HepG2 (cell line): ENCODE data around the gene L1CAM. TPM values are rescaled to one million over a fixed set of nuclear protein-coding genes. Genes with fewer than 3 reads are reported as not detected.

Experiments used
- ATAC-seq: fragments of 200-7000 bp; cut with Tn5 transposase; 3 replicates; pipeline ENCODE4 v1.9.1; 2020; ENCODE audit warnings: mild to moderate bottlenecking, moderate library complexity
- BruUV-seq: library from RNA; stranded (reverse); fragments of 400-500 nt; replicated peaks from 2 replicates; lab custom pipeline; 2021; lab: Mats Ljungman, UMichigan
- CTCF ChIA-PET: fragments of 300-600 bp; formaldehyde crosslinking; extraction: SDS; loops from one replicate; lab custom pipeline; 2021; ENCODE audit warnings: low total read pairs, inconsistent platforms, low intra/inter-chr PET ratio; lab: Yijun Ruan, JAX
- POLR2A ChIA-PET: fragments of 350-600 bp; sonication (Branson Sonifier 250); formaldehyde crosslinking; loops from one replicate; lab custom pipeline; 2020; ENCODE audit warnings: antibody characterized with exemption, inconsistent platforms; lab: Yijun Ruan, JAX
- DNase-seq: peaks from one replicate; pipeline ENCODE4 v3.0.0-alpha.2; 2015; ENCODE audit warnings: low spot score
- FAIRE-seq: peaks from 3 replicates; lab custom pipeline; 2011; peaks lifted over from hg19 to GRCh38; lab: Jason Lieb, UNC
- H2AFZ ChIP-seq: one replicate; pipeline ENCODE4 v1.6.1; 2011; ENCODE audit warnings: low read length, inconsistent platforms
- H3K27ac ChIP-seq: fragments of 300-600 bp; 3 replicates; pipeline ENCODE4 v1.8.0; 2011; ENCODE audit warnings: mixed run types, mild to moderate bottlenecking, mixed read lengths, low read length, inconsistent platforms; ENCODE audit not compliant: insufficient read depth; ENCODE audit errors: extremely low read length
- H3K27me3 ChIP-seq, 2 experiments: fragments of 200-600 bp in 1 of 2; 2 replicates in 1 of 2; 3 replicates in 1 of 2; pipeline versions ENCODE4 v1.6.0 to v1.8.0; 2011; ENCODE audit warnings: low read length in 2 of 2, mild to moderate bottlenecking in 2 of 2, moderate library complexity in 2 of 2, inconsistent platforms in 1 of 2; ENCODE audit not compliant: insufficient read depth in 2 of 2, control insufficient read depth in 1 of 2
- H3K36me3 ChIP-seq, 2 experiments: fragments of 200-600 bp in 1 of 2; replicated peaks in 1 of 2; 2 replicates in 1 of 2; 3 replicates in 1 of 2; pipeline versions ENCODE4 v1.5.1 to v1.8.0; 2011; ENCODE audit warnings: low read length in 2 of 2, inconsistent platforms in 1 of 2; ENCODE audit not compliant: insufficient read depth in 2 of 2, control insufficient read depth in 1 of 2
- H3K4me1 ChIP-seq: 2 replicates; pipeline ENCODE4 v1.5.1; 2012; ENCODE audit warnings: low read length, inconsistent platforms; ENCODE audit not compliant: insufficient read depth
- H3K4me2 ChIP-seq: 2 replicates; pipeline ENCODE4 v1.6.0; 2011; ENCODE audit warnings: low read depth, low read length, inconsistent platforms
- H3K4me3 ChIP-seq, 3 experiments: fragments of 200-600 bp in 1 of 3; sonication (generic), shearing (Covaris generic) in 1 of 3; replicated peaks in 1 of 3; 2 replicates each; pipeline ENCODE4 v1.5.1; 2011 to 2016; ENCODE audit warnings: low read length in 3 of 3, inconsistent platforms in 2 of 3, low read depth in 2 of 3, mild to moderate bottlenecking in 2 of 3, control low read depth in 1 of 3, mixed read lengths in 1 of 3; ENCODE audit not compliant: insufficient read depth in 1 of 3
- H3K79me2 ChIP-seq: one replicate; pipeline ENCODE4 v1.6.1; 2011; ENCODE audit warnings: low read length, inconsistent platforms; ENCODE audit not compliant: insufficient read depth
- H3K9ac ChIP-seq: 2 replicates; pipeline ENCODE4 v1.6.0; 2011; ENCODE audit warnings: mild to moderate bottlenecking, low read depth, low read length, inconsistent platforms; ENCODE audit not compliant: insufficient read depth
- H3K9me3 ChIP-seq: 2 replicates; pipeline ENCODE4 v1.5.1; 2012; ENCODE audit warnings: mild to moderate bottlenecking, low read length
- H4K20me1 ChIP-seq: 2 replicates; pipeline ENCODE4 v1.6.0; 2011; ENCODE audit warnings: inconsistent platforms, mild to moderate bottlenecking, low read length, moderate library complexity; ENCODE audit not compliant: insufficient read depth
- ETV5 ChIP-seq: IDR thresholded peaks from 2 replicates; pipeline ENCODE4 v1.6.1; 2018; ENCODE audit warnings: missing biosample characterization, missing genetic modification reagents, inconsistent platforms, borderline replicate concordance
- SIN3A ChIP-seq: IDR thresholded peaks from 2 replicates; pipeline ENCODE4 v1.6.1; 2011; ENCODE audit warnings: low read depth, mild to moderate bottlenecking, control low read depth, low read length, borderline replicate concordance
- SMAD9 ChIP-seq: sonication (generic); formaldehyde crosslinking; IDR thresholded peaks from 2 replicates; pipeline ENCODE4 v1.5.1; 2020; ENCODE audit warnings: mild to moderate bottlenecking, missing genetic modification reagents
- ZFP91 ChIP-seq: sonication (generic); formaldehyde crosslinking; IDR thresholded peaks from 2 replicates; pipeline ENCODE4 v1.9.0; 2022; ENCODE audit warnings: missing genetic modification reagents, mild to moderate bottlenecking, borderline replicate concordance
- ZNF180 ChIP-seq: sonication (generic); formaldehyde crosslinking; IDR thresholded peaks from 2 replicates; pipeline ENCODE4 v1.4.0; 2020; ENCODE audit warnings: low read depth, missing genetic modification reagents, borderline replicate concordance
- ZNF207 ChIP-seq: fragments of 450-650 bp; IDR thresholded peaks from 2 replicates; pipeline ENCODE4 v1.6.1; 2016; ENCODE audit warnings: antibody characterized with exemption, borderline replicate concordance
- ZNF619 ChIP-seq: sonication (generic); formaldehyde crosslinking; IDR thresholded peaks from 2 replicates; pipeline ENCODE4 v1.4.0; 2020; ENCODE audit warnings: mild to moderate bottlenecking, missing genetic modification reagents
- ZNF710 ChIP-seq: sonication (generic); formaldehyde crosslinking; IDR thresholded peaks from 2 replicates; pipeline ENCODE4 v1.5.0; 2020; ENCODE audit warnings: mild to moderate bottlenecking, missing genetic modification reagents, borderline replicate concordance
- WGBS: methylation state at CpG from one replicate; pipeline ENCODE4 v1.1.6; 2017; ENCODE audit warnings: low lambda C conversion rate; 5-methylcytosine and 5-hydroxymethylcytosine counted together
- in situ Hi-C: cut with HindIII; loops from 2 replicates; pipeline ENCODE4 v1.10.0; 2017; ENCODE audit warnings: low pct_unique_long_range_greater_than_20kb; ENCODE audit not compliant: extremely low pct_ligation_motif_present
- intact Hi-C: fragments of 100-400 bp; cut with micrococcal nuclease; formaldehyde crosslinking; loops from one replicate; pipeline ENCODE4 v1.10.0; 2022; ENCODE audit not compliant: unreplicated experiment
- polyA plus RNA-seq, 8 experiments: library from polyadenylated mRNA; depleted of rRNA in 3 of 8; stranded (reverse) in 7 of 8; unstranded in 1 of 8; fragments of >200 nt; fragmentation: Illumina TruSeq in 4 of 8; extraction: Trizol in 4 of 8; gene quantifications; 2 replicates each; pipeline versions ENCODE4 v1.2.1 to v1.2.3, GENCODE V29; 2011 to 2016; ENCODE audit warnings: low read depth in 4 of 8, missing spikeins in 1 of 8, mixed read lengths in 1 of 8; ENCODE audit not compliant: insufficient read depth in 1 of 8
- total RNA-seq, 5 experiments: library from RNA; depleted of rRNA; stranded (reverse); fragments of >200 nt; fragmentation: Illumina TruSeq; extraction: Trizol; gene quantifications; 2 replicates each; pipeline ENCODE4 v1.2.3, GENCODE V29; 2016; ENCODE audit warnings: low read depth in 1 of 5

The L1CAM gene
- total and polyA plus RNA-seq, 2 of the 13 experiments (the other 11 are each of a cell fraction or from before 2014, with no cell fraction given), result 1.4 to 2.0 TPM

DNA sequence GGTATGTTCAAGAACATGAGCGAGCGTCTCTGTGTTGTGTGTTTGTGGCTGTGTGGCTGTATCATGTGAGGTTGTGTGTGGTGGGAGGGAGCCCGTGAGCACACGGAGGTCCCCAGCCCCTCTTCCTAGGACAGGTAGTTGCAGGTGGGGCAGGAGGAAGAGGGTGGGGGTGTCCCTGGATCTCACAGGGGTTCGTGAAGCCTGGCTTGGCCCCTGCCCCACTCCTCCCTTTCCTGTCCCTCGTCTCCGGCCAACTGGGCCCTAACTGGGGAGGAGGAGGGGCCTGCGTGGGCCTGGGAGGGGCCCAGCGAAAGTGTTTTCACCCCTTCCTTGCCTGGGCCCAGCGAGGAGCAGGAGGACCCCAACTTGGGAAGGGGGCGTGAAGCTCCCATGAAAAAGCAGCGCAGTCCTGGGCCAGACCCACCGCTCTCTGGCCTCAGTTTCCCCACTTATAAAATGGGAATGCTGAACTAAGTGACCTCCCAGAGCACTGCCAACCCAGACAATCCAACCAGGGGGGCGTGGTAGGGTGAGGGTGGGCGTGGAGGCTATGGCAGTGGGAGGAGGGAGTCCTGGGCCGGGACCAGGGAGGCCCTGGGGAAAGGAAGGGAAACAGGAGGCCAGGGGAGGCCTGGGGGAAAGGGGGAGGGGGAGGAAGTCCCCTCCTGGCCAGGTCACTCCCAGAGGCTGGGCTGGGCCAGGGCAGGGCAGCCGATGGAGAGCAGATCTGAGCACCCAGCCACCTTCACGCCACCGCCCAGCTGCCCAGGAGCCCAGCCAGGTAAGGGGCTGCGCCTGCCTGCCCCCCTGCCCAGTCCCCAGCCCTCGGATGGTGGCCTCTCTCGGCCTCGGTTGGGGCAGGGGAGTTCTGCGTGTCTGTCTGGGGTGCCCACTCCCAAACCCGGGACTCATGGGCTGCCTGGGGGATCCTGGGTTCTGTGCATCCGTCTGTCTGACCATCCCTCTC, 18.3 kb upstream of the L1CAM start, which contains the start of gene AVPR2 (continued):
- TF ChIP-seq SIN3A (no peak), ZFP91 (CRISPR knock-in tag) (no peak)

- peak; percentile 32; the same call in 2 of the 3 replicates for ATAC-seq
- H3K79me2 ChIP-seq, result no peaks in the 10 kb centered on the region
- no peak for DNase-seq
- intact Hi-C loops (no loop called here), in situ Hi-C loops (no loop called here)
- H3K27me3 ChIP-seq, result peaks cover 2 to 11% of the 10 kb centered on the region in 2 experiments; a peak in 2 of 5 replicates
- ChIA-PET CTCF (no interaction called here), POLR2A (no interaction called here)
- no peaks in the 10 kb centered on the region for H3K9me3 ChIP-seq
- no peak overlapping the region for H3K27ac ChIP-seq
- no peaks in the 10 kb centered on the region for H3K36me3 ChIP-seq
- WGBS, result 43% methylated on average over 15 of the region's 18 CpGs
- H2AFZ ChIP-seq, result no peak overlapping the region
- H3K4me3 ChIP-seq, result no peak overlapping the region
- no peak overlapping the region for H3K4me2 ChIP-seq
- BruUV-seq, result no TSS peak
- H4K20me1 ChIP-seq, result no peaks in the 10 kb centered on the region
- FAIRE-seq, result no peak
- TF ChIP-seq SMAD9 (CRISPR knock-in tag) (no peak), ZNF619 (CRISPR knock-in tag) (no peak), ZNF207 (no peak), ZNF710 (CRISPR knock-in tag) (no peak), ETV5 (CRISPR knock-in tag) (no peak), ZNF180 (CRISPR knock-in tag) (no peak)
- no peak overlapping the region for H3K9ac ChIP-seq
- H3K4me1 ChIP-seq, result no peaks in the 10 kb centered on the region
Measured at GRCh38 chrX:153903238-153903980, 17.4 kb upstream of the L1CAM start.
